Lung (tissue), 12 donors: ENCODE measurements around the gene DEAF1. TPM values are rescaled to one million over a fixed set of nuclear protein-coding genes. Genes with fewer than 3 reads are reported as not detected.

Experiments used
- ATAC-seq: fragments of 200-7000 bp; cut with Tn5 transposase; one replicate; pipeline ENCODE4 v1.9.1; 2020; ENCODE audit warnings: moderate number of reproducible peaks; ENCODE audit not compliant: insufficient read depth, low FRiP score
- DNase-seq, 3 donors: peaks; one replicate each; pipeline ENCODE4 v3.0.0-alpha.2; 2013 to 2017
- H3K27ac ChIP-seq, 2 donors: one replicate each; pipeline ENCODE4 v1.5.1; 2013; ENCODE audit warnings: mild to moderate bottlenecking in 2 of 2, moderate library complexity in 2 of 2, control low read depth in 1 of 2, inconsistent platforms in 1 of 2, low read depth in 1 of 2, low read length in 1 of 2
- H3K27me3 ChIP-seq, 3 donors: one replicate each; pipeline ENCODE4 v1.5.1; 2013; ENCODE audit warnings: low read length in 2 of 3; ENCODE audit not compliant: control insufficient read depth in 3 of 3, insufficient read depth in 3 of 3
- H3K36me3 ChIP-seq, 4 donors: one replicate each; pipeline ENCODE4 v1.5.1; 2013; ENCODE audit warnings: low read length in 4 of 4, mild to moderate bottlenecking in 1 of 4, moderate library complexity in 1 of 4; ENCODE audit not compliant: control insufficient read depth in 4 of 4, insufficient read depth in 4 of 4
- H3K4me1 ChIP-seq, 5 donors: one replicate each; pipeline ENCODE4 v1.5.1; 2013; ENCODE audit warnings: low read length in 5 of 5, mild to moderate bottlenecking in 2 of 5, moderate library complexity in 1 of 5; ENCODE audit not compliant: control insufficient read depth in 5 of 5, insufficient read depth in 5 of 5
- H3K4me3 ChIP-seq: one replicate; pipeline ENCODE4 v1.5.1; 2013; ENCODE audit warnings: mild to moderate bottlenecking, control low read depth, moderate library complexity
- H3K9ac ChIP-seq, 2 donors: one replicate each; pipeline ENCODE4 v1.5.1; 2013; ENCODE audit warnings: low read length in 2 of 2, control low read depth in 1 of 2; ENCODE audit not compliant: insufficient read depth in 1 of 2
- H3K9me3 ChIP-seq, 4 donors: one replicate each; pipeline ENCODE4 v1.5.1; 2013; ENCODE audit warnings: low read length in 3 of 4, mild to moderate bottlenecking in 1 of 4, moderate library complexity in 1 of 4; ENCODE audit not compliant: control insufficient read depth in 4 of 4, insufficient read depth in 3 of 4
- CTCF ChIP-seq: IDR thresholded peaks from 2 replicates; pipeline ENCODE4 v1.5.1; 2012; ENCODE audit warnings: mild to moderate bottlenecking; ENCODE audit errors: control extremely low read depth, extremely low read depth
- WGBS, 2 donors: extraction: QIAGEN DNeasy Blood & Tissue Kit; methylation state at CpG; one replicate each; pipeline ENCODE4 v1.1.7; 2013; 5-methylcytosine and 5-hydroxymethylcytosine counted together
- polyA plus RNA-seq, 2 donors: library from polyadenylated mRNA; stranded (reverse); fragments of 200-250 nt; gene quantifications; one replicate each; pipeline ENCODE4 v1.2.1, GENCODE V29; 2013
- total RNA-seq, 2 donors: library from RNA; depleted of rRNA in 1 of 2; stranded (reverse); fragments of >200 nt in 1 of 2; gene quantifications; one replicate each; pipeline ENCODE4 v1.2.1, GENCODE V29; 2014 to 2021
- donor health status: control.
- donor health status: control.
- donor health status: Bipolar disorder and iron deficiency.
- donor health status: healthy.
- donor health status: DM: yes; HTN: yes; CAD: no.

Gene DEAF1
- total and polyA plus RNA-seq, 4 donors, result 18.5 to 33.1 (median 22.3) TPM

DNA sequence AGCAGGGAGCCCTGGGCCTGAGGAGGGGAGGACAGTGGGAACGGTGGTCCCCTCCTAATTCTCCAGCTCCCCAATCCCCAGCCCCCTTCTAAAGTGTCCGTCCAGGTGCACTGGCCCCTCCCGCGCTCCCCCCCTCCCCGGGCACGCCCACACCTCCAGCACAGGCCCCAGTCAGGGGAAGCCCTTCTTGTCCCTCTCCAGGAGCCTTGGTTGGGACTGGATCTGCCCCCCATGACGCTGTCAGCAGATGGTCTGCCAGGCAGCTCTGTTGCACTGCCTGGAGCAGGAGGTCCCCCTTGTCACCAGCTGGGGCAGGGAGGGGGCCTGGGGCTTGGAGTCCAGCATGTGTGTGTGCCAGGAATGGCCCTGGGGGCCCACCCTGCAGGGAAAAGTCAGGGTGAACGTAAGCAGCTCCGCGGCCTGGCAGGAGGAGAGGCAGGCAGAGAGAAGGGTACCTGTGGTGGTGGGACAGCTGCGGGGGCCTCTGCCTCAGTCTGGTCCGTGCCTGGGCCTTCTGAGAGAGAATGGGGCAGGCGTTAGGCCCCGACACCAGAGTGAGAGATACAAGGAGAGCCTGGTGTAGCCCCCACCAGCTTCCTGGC is 80.9 kb downstream of the DEAF1 start:
- ATAC-seq (no peak), DNase-seq (no peak)
- 79 to 87% methylated on average over 13 to 14 of the region's 14 CpGs for WGBS, 2 donors
- H3K36me3 ChIP-seq, result peaks cover 8 to 55% (median 15%) of the 10 kb centered on the region in 4 donors
- TF ChIP-seq CTCF, result no peak
- H3K9ac ChIP-seq, result no peak overlapping the region
- H3K9me3 ChIP-seq, result no peaks in the 10 kb centered on the region
- H3K27ac ChIP-seq, result peak overlapping the region; percentile 28 to 98
- peaks cover 0 to 14% (median 9%) of the 10 kb centered on the region in 5 donors for H3K4me1 ChIP-seq
- no peaks in the 10 kb centered on the region for H3K27me3 ChIP-seq
- no peak overlapping the region for H3K4me3 ChIP-seq

DNA sequence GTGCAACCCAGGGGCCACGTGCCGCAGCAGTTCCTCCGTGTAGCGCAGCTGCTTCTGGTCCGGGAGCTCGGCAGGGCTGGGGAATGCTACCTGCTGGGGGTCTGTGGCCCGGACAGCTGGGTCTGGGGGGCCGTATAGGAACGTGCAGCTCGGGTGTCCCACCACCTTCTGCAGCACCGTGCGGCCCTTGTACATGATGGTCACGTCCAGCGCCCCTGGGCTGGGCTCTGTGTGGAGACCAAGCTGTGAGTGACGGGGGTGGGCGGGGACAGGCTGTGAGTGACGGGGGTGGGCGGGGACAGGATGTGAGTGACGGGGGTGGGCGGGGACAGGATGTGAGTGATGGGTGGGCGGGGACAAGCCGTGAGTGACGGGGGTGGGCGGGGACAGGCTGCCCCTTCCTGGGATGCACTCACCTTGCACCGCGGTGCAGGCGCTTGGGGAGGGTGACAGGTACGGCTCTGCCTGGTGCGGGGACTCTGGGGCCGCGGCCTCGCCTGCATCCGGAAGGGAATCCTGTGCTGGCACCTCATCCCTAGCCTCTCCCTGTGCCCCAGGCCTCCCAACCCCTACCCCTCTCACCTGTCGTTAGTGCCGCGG is 81.6 kb downstream of the DEAF1 start:
- Histone ChIP-seq H3K4me3 (no peak overlapping the region), H3K4me1 (peaks cover 0 to 14% (median 9%) of the 10 kb centered on the region in 5 donors), H3K9ac (no peak overlapping the region), H3K27ac (peak overlapping the region in 1 of 2 donors; percentile 98), H3K9me3 (no peaks in the 10 kb centered on the region), H3K27me3 (no peaks in the 10 kb centered on the region), H3K36me3 (peaks cover 8 to 61% (median 18%) of the 10 kb centered on the region in 4 donors)
- TF ChIP-seq CTCF, result no peak
- DNase-seq, result peak in 2 of 3 donors; percentile 39 to 74
- ATAC-seq, result no peak
- WGBS, 2 donors, result 56 to 80% methylated on average over 29 to 36 of the region's 36 CpGs

DNA sequence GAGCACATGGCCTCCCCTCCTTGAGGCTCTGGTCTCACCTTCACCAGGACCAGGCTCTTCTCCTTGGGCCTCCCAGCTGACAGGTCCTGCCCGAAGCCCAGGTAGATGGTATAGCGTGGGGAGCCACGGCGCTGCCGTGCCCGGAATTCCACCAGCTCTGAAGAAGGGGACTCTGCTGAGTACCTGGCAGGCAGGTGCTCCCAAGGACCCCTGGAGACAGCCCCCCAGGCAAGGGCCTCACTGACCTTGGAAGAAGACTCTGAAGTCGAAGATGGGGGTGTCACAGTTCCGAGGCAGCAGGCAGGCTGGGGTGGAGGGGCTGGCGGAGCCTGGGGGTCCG is 82.1 kb downstream of the DEAF1 start:
- H3K27ac ChIP-seq, result peak overlapping the region in 1 of 2 donors; percentile 55
- WGBS, 2 donors, result 94 to 96% methylated on average over 10 of the region's 10 CpGs
- no peak overlapping the region for H3K4me3 ChIP-seq
- no peak overlapping the region for H3K9ac ChIP-seq
- H3K4me1 ChIP-seq, result peaks cover 0 to 14% (median 9%) of the 10 kb centered on the region in 5 donors
- ATAC-seq (no peak), DNase-seq (no peak)
- no peak for TF ChIP-seq CTCF
- H3K36me3 ChIP-seq, result peaks cover 8 to 64% (median 21%) of the 10 kb centered on the region in 4 donors
- H3K27me3 ChIP-seq, result no peaks in the 10 kb centered on the region
- no peaks in the 10 kb centered on the region for H3K9me3 ChIP-seq
